Measurements from ENCODE around the gene PDE3B.

PDE3B gene

GRCh38 chr11:14892036-14892556, 248.5 kb downstream of the PDE3B start, which contains the start of gene CYP2R1:
CYP2R1 (minus strand) TSS chr11:14892231; CDS start chr11:14892205, 26 bp downstream.
- peak; percentile 89 for DNase-seq

- DNase-seq, result no peak
These were observed 249.0 kb downstream of the PDE3B start for GRCh38 chr11:14892577-14892976.

- no peak for DNase-seq
These were observed 251.3 kb downstream of the PDE3B start for GRCh38 chr11:14894657-14895598.

- no peak for DNase-seq
These were observed 254.8 kb downstream of the PDE3B start for GRCh38 chr11:14898355-14898754.

GRCh38 chr11:14898906-14899305, 255.3 kb downstream of the PDE3B start:
- DNase-seq, result no peak

GRCh38 chr11:14902650-14903350, 259.2 kb downstream of the PDE3B start:
- DNase-seq, result no peak

GRCh38 chr11:14904745-14905103, 261.1 kb downstream of the PDE3B start:
- DNase-seq, result no peak

- DNase-seq, result no peak
These were observed 261.8 kb downstream of the PDE3B start for GRCh38 chr11:14905104-14906033.

DNA sequence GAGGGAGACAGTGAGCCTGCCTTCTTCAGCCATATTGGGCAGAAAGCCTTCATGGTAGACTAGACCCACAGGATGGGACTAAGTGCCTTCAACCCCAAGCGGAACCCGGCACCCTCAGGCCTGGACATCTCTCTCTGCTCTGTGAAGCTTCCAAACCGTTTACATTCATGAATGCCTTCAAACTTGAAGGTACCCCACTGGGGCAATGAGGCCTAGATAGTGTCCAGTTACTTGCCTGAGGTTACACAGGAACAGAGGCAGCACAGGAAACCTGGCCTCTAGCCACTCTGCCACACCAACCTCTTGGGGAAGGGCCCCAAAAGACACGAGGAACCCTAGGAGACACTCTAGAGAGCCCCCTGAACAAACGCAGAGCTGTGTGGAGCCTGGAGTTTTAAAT, 263.0 kb downstream of the PDE3B start:
- no peak for DNase-seq

GRCh38 chr11:14906993-14907392, 263.4 kb downstream of the PDE3B start:
- no peak for DNase-seq

DNA sequence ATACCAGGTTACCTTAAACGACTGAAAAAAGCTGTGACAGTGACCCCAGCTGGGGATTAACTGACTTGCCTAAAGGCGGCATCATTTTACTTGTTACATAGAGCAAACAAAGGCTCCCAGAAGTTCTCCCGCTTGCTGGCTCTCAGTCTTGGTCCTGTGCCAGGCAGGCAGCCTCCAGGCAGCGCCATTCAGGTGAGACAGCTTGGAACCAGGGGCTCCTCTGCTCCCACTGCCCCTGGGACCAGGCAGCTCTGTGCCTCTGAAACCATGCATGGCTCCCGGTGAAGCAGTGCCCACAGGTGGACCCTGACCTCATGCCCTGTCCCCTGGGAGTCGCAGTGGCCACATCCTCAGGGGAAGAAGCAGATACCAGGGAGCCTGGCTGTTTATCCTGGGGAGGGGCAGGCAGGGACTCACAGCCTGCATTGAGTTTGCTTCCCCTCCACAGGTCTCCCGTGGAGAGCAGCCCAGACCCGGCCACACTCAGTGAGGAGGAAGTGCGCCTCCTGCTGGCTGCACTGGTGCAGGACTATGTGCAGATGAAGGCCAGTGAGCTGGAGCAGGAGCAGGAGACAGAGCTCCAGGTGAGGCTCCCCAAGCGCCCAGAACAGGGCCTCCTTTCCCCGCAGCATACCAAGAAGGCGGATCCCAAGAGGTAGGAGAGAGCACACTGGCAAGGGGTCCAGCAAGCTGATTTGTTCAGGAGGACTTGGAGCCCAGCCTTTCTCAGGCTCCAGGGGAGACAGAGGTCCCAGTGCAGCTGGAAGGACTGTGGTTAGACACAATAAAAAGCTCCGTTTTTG, 264.0 kb downstream of the PDE3B start:
- DNase-seq, result peak; percentile 29

DNA sequence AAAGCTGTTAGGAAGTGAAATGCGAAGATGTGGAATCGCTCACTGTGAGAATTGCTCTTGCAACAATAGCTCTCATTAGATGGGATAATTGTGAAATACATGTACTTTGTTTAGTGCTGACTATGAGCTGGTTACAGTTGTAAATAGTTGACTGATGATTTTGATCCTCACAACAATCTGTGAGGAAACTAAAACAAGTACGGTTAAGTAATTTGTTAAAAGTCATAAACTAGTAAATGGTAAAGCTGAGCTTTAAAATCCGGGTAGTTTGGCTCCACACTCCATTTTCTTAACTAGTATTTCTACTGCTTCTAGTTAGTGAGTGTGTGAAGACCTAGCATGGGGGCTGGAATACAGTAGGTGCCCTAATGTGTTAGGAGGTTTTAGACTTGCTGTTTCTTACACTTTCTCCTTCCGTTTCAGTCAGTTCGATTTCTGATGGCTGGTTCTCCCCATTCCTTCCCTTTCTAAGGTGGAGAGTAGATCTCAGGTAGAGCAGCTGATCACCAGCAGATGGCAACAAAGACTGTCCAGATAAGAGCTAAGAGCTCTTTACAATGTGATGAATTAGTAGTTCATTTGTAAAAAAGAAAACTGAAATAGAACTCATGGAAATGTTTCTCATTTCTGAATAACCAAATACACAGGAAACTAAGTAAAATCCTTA, 264.7 kb downstream of the PDE3B start:
- peak; percentile 47 for DNase-seq

GRCh38 chr11:14914536-14914935, 270.9 kb downstream of the PDE3B start:
- no peak for DNase-seq

DNA sequence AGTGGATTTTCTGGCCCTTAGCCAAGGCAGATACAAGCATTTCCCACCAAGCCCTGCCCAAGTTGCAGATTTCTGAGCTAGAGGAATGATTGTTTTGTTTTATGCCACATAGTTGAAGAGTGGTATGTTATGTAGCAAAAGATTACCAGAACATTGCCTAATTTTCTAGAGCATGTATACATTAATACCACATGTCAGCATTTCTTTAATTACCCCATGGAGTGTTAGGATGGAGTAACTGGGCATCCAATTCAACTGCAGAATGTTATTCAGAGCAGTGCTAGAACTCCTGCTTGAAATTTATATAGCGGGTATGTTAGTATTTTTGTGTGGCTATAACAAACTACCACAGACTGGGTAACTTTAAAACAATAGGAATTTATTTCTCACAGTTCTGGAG, 272.8 kb downstream of the PDE3B start:
- no peak for DNase-seq
